Hepatocyte (in vitro differentiated cells): Measurements from ENCODE around the gene RUNDC3A.

ENCODE experiments used
- CTCF ChIP-seq: fragments of 200-600 bp; sonication (generic); IDR thresholded peaks from 2 replicates; pipeline ENCODE4 v1.5.1; 2016; ENCODE audit warnings: antibody characterized with exemption, mild to moderate bottlenecking; ENCODE audit not compliant: poor library complexity
- EZH2 ChIP-seq: fragments of 200-600 bp; sonication (generic); IDR thresholded peaks from 2 replicates; pipeline ENCODE4 v1.6.1; 2016; ENCODE audit warnings: antibody characterized with exemption, mild to moderate bottlenecking, borderline replicate concordance

- no peak for TF ChIP-seq CTCF
- no peak for TF ChIP-seq EZH2
Observed at GRCh38 chr17:44317545-44317944, 9.1 kb downstream of the RUNDC3A start.
